Activated naive CD4-positive, alpha-beta T cell treated with anti-CD3 and anti-CD28 coated beads, Interleukin-2, amount 50 U/mL, for 72 hours (primary cell): ENCODE data around the gene CGB5. TPM values are rescaled to one million over a fixed set of nuclear protein-coding genes. Genes with fewer than 3 reads are reported as not detected.
A peak's percentile ranks its signal among the peaks of the same experiment; 100 is the strongest.
"Not testable (repeated sequence)": the region's sequence is repeated elsewhere in the genome, so short reads cannot be mapped to it uniquely, and the experiment has no call there.

ENCODE experiments used
- ATAC-seq, 2 donors: fragments of 150-1000 bp; cut with Tn5 transposase; 2 replicates each; pipeline ENCODE4 v1.10.0; 2021; ENCODE audit warnings: mild to moderate bottlenecking in 2 of 2, moderate library complexity in 2 of 2
- DNase-seq, 2 donors: peaks; one replicate each; pipeline ENCODE4 v3.0.0; 2021 to 2022; ENCODE audit warnings: low spot score in 2 of 2
- H3K27ac Mint-ChIP-seq, 2 donors: one replicate each; pipeline ENCODE4 v1.8.0; 2022; ENCODE audit warnings: mild to moderate bottlenecking in 2 of 2, mixed read lengths in 2 of 2
- H3K36me3 Mint-ChIP-seq, 2 donors: one replicate each; pipeline ENCODE4 v1.8.0; 2022; ENCODE audit warnings: mixed read lengths in 2 of 2
- H3K9me3 Mint-ChIP-seq, 2 donors: one replicate each; pipeline ENCODE4 v1.8.0; 2022; ENCODE audit warnings: mixed read lengths in 2 of 2
- total RNA-seq, 2 donors: library from RNA; stranded (reverse); gene quantifications; one replicate each; pipeline ENCODE4 v1.2.3, GENCODE V29; 2022

Gene CGB5
- total RNA-seq, 2 donors from 2014 or later, result not detected

- not testable (repeated sequence) for DNase-seq, H3K36me3 Mint-ChIP-seq, H3K27ac Mint-ChIP-seq, H3K9me3 Mint-ChIP-seq, ATAC-seq
Measured at GRCh38 chr19:49039736-49040135, 3.9 kb upstream of the CGB5 start.

GRCh38 chr19:49042177-49042576 lies 1.5 kb upstream of the CGB5 start:
- Mint-ChIP-seq H3K36me3 (no peaks in the 10 kb centered on the region), H3K9me3 (no peaks in the 10 kb centered on the region), H3K27ac (no peak overlapping the region)
- DNase-seq (no peak), ATAC-seq (no peak)

GRCh38 chr19:49042666-49043065 lies 982 bp upstream of the CGB5 start:
- ATAC-seq, H3K27ac Mint-ChIP-seq, H3K36me3 Mint-ChIP-seq, H3K9me3 Mint-ChIP-seq, DNase-seq: not testable (repeated sequence)

GRCh38 chr19:49049011-49049410 lies 5.4 kb downstream of the CGB5 start, which contains the start of gene CGB8:
Gene CGB8 (minus strand): TSS chr19:49049111. CDS start chr19:49048739, 372 bp downstream.
- not testable (repeated sequence) for H3K9me3 Mint-ChIP-seq, ATAC-seq, H3K36me3 Mint-ChIP-seq, DNase-seq
- peak within 1 kb of the TSS in 1 of 2 donors; percentile 36 for H3K27ac Mint-ChIP-seq

GRCh38 chr19:49049834-49050233 lies 6.2 kb downstream of the CGB5 start:
- not testable (repeated sequence) for DNase-seq, ATAC-seq, H3K36me3 Mint-ChIP-seq, H3K9me3 Mint-ChIP-seq
- peak overlapping the region in 1 of 2 donors; percentile 36 for H3K27ac Mint-ChIP-seq

GRCh38 chr19:49050376-49051033 lies 6.9 kb downstream of the CGB5 start:
- not testable (repeated sequence) for DNase-seq, H3K9me3 Mint-ChIP-seq, H3K27ac Mint-ChIP-seq, H3K36me3 Mint-ChIP-seq, ATAC-seq

- H3K27ac Mint-ChIP-seq, result no peak overlapping the region
- no peaks in the 10 kb centered on the region for H3K36me3 Mint-ChIP-seq
- ATAC-seq (peak; percentile 82 to 86), DNase-seq (peak; percentile 64 to 68)
- no peaks in the 10 kb centered on the region for H3K9me3 Mint-ChIP-seq
Measured at GRCh38 chr19:49056101-49056901, 12.7 kb downstream of the CGB5 start.

- not testable (repeated sequence) for H3K9me3 Mint-ChIP-seq, H3K36me3 Mint-ChIP-seq, H3K27ac Mint-ChIP-seq, ATAC-seq, DNase-seq
Measured at GRCh38 chr19:49056902-49057596, 13.4 kb downstream of the CGB5 start.

- H3K9me3 Mint-ChIP-seq, result no peaks in the 10 kb centered on the region
- H3K27ac Mint-ChIP-seq, result no peak within 1 kb of the TSS
- no peaks in the 10 kb centered on the region for H3K36me3 Mint-ChIP-seq
- ATAC-seq, result peak; percentile 24 to 40
- peak in 1 of 2 donors; percentile 44 for DNase-seq
Measured at GRCh38 chr19:49057636-49058234, 14.1 kb downstream of the CGB5 start, which contains the start of gene CGB7. Gene CGB7 (minus strand): TSS chr19:49057749. CDS start chr19:49055375, 2,374 bp downstream.

GRCh38 chr19:49058562-49058961 lies 14.9 kb downstream of the CGB5 start:
- DNase-seq (no peak), ATAC-seq (peak in 1 of 2 donors; percentile 43)
- H3K36me3 Mint-ChIP-seq, result no peaks in the 10 kb centered on the region
- H3K27ac Mint-ChIP-seq, result no peak overlapping the region
- no peaks in the 10 kb centered on the region for H3K9me3 Mint-ChIP-seq

GRCh38 chr19:49059053-49059452 lies 15.4 kb downstream of the CGB5 start:
- Mint-ChIP-seq H3K36me3 (no peaks in the 10 kb centered on the region), H3K9me3 (no peaks in the 10 kb centered on the region), H3K27ac (no peak overlapping the region)
- no peak for DNase-seq
- ATAC-seq, result no peak

- no peak overlapping the region for H3K27ac Mint-ChIP-seq
- no peak for ATAC-seq
Measured at GRCh38 chr19:49061000-49061399, 17.4 kb downstream of the CGB5 start.

GRCh38 chr19:49061445-49061844 lies 17.8 kb downstream of the CGB5 start:
- Mint-ChIP-seq H3K27ac (no peak overlapping the region), H3K9me3 (no peaks in the 10 kb centered on the region), H3K36me3 (no peaks in the 10 kb centered on the region)
- DNase-seq (no peak), ATAC-seq (no peak)

More at GRCh38 chr19:49061000-49061399, 17.4 kb downstream of the CGB5 start:
- no peaks in the 10 kb centered on the region for H3K9me3 Mint-ChIP-seq
- no peak for DNase-seq
- no peaks in the 10 kb centered on the region for H3K36me3 Mint-ChIP-seq

- no peak for ATAC-seq
- no peak overlapping the region for H3K27ac Mint-ChIP-seq
- peaks cover 0 to 1% of the 10 kb centered on the region in 2 donors for H3K9me3 Mint-ChIP-seq
- no peak for DNase-seq
- peaks cover 0 to under 1% of the 10 kb centered on the region in 2 donors for H3K36me3 Mint-ChIP-seq
Measured at GRCh38 chr19:49064029-49064629, 20.5 kb downstream of the CGB5 start.

GRCh38 chr19:49064768-49065611 lies 21.3 kb downstream of the CGB5 start, which contains the start of gene NTF4:
Gene NTF4 (minus strand): TSS chr19:49064818. CDS start chr19:49061997, 2,821 bp downstream.
- Mint-ChIP-seq H3K36me3 (peaks cover 0 to 7% of the 10 kb centered on the region in 2 donors), H3K9me3 (peaks cover 0 to 8% of the 10 kb centered on the region in 2 donors), H3K27ac (no peak within 1 kb of the TSS)
- ATAC-seq, result peak; percentile 14 to 48
- DNase-seq, result no peak
